ENCODE measurements around the gene RPGRIP1L.

RPGRIP1L gene

DNA sequence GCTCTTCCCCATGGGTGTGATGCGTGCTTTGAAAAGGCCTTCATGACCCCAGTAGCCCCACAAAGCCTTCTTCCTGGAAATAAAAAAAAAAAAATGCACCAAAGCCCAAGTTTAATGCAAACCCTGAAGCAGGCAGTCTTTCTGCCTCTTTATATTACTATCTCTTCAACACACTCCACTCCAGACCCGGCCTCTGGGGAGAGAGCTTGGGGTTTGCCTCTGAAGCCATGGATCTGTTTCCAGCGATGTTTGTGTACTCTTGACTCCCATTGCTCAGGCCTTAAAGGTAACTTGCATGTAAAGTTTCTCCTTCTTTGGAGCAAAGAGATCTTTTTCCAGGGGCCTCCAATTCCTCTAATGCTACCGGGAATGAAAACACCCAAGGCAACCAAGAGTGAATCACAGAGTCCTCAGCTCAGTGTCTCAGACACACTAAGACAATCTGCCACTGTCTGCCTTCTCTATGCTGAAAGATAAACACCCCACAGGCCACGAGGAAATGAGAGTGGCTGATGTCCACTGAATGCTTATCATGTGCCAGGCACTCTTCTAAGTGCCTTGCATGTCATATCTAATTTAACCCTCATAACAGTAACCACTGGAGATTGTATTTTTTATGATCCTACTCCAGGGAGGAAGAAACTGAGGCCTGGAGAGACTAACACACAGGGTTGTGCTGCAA, 144.2 kb downstream of the RPGRIP1L start:
- Histone ChIP-seq H3K36me3 (ENCODE audit: insufficient read depth, low read length) (no peaks in the 10 kb centered on the region), H3K79me2 (ENCODE audit: control insufficient read depth, insufficient read depth, low read length, unreplicated experiment) (no peaks in the 10 kb centered on the region), H3K4me3 (ENCODE audit: low read depth, low read length) (no peak overlapping the region), H3K4me1 (ENCODE audit: control insufficient read depth, insufficient read depth, low read length, unreplicated experiment) (no peaks in the 10 kb centered on the region), H3K27me3 (ENCODE audit: insufficient read depth, low read length) (no peaks in the 10 kb centered on the region), H3K27ac (ENCODE audit: low read depth, low read length) (no peak overlapping the region), H2AFZ (ENCODE audit: low read length, unreplicated experiment) (no peak overlapping the region)

GRCh38 chr16:53558710-53559109, 144.9 kb downstream of the RPGRIP1L start:
- no peaks in the 10 kb centered on the region for H3K27me3 ChIP-seq (ENCODE audit: insufficient read depth, low read length)
- H3K4me3 ChIP-seq (ENCODE audit: low read depth, low read length) = no peak overlapping the region
- no peak overlapping the region for H3K27ac ChIP-seq (ENCODE audit: low read depth, low read length)
- no peak overlapping the region for H2AFZ ChIP-seq (ENCODE audit: low read length, unreplicated experiment)
- no peaks in the 10 kb centered on the region for H3K4me1 ChIP-seq (ENCODE audit: control insufficient read depth, insufficient read depth, low read length, unreplicated experiment)
- no peaks in the 10 kb centered on the region for H3K36me3 ChIP-seq (ENCODE audit: insufficient read depth, low read length)
- no peaks in the 10 kb centered on the region for H3K79me2 ChIP-seq (ENCODE audit: control insufficient read depth, insufficient read depth, low read length, unreplicated experiment)

DNA sequence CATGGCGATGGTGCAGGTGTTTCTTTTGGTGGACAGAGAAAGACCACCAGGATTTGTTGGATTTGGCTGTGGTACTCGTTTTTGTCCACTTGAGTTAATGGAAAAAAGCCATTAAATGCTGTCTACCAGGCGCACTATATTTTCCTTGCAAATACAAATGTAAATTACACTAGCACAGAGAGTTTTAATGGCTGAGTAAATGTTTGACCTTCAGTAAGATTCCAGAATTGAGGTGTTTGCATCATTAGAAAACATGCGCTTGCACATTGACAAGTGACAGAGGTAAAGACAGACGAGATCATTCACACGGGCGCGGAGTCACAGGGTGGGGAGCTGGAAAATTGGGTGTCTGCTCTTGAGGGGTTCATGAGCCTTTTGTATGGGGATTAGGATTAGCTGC, 147.1 kb downstream of the RPGRIP1L start:
- Histone ChIP-seq H3K27ac (ENCODE audit: low read depth, low read length) (no peak overlapping the region), H3K79me2 (ENCODE audit: control insufficient read depth, insufficient read depth, low read length, unreplicated experiment) (no peaks in the 10 kb centered on the region), H2AFZ (ENCODE audit: low read length, unreplicated experiment) (no peak overlapping the region), H3K27me3 (ENCODE audit: insufficient read depth, low read length) (no peaks in the 10 kb centered on the region), H3K4me1 (ENCODE audit: control insufficient read depth, insufficient read depth, low read length, unreplicated experiment) (no peaks in the 10 kb centered on the region), H3K4me3 (ENCODE audit: low read depth, low read length) (no peak overlapping the region), H3K36me3 (ENCODE audit: insufficient read depth, low read length) (no peaks in the 10 kb centered on the region)

- Histone ChIP-seq H3K36me3 (ENCODE audit: insufficient read depth, low read length) (no peaks in the 10 kb centered on the region), H3K27ac (ENCODE audit: low read depth, low read length) (no peak overlapping the region)
Measured at GRCh38 chr16:53549970-53550690, 153.5 kb downstream of the RPGRIP1L start.

More at GRCh38 chr16:53549970-53550690, 153.5 kb downstream of the RPGRIP1L start:
- no peak overlapping the region for H3K4me3 ChIP-seq (ENCODE audit: low read depth, low read length)
- no peaks in the 10 kb centered on the region for H3K27me3 ChIP-seq (ENCODE audit: insufficient read depth, low read length)
- peak overlapping the region; percentile 55 for H2AFZ ChIP-seq (ENCODE audit: low read length, unreplicated experiment)
- H3K79me2 ChIP-seq (ENCODE audit: control insufficient read depth, insufficient read depth, low read length, unreplicated experiment) = no peaks in the 10 kb centered on the region
- peaks cover 17% of the 10 kb centered on the region for H3K4me1 ChIP-seq (ENCODE audit: control insufficient read depth, insufficient read depth, low read length, unreplicated experiment)
